ENCODE results near the gene CCDC191.

- TF ChIP-seq EZH2 (IDR thresholded peaks at IDR 0.05; ENCODE audit: low read length): no peak
- no peak for TF ChIP-seq CTCF (optimal IDR thresholded peaks at IDR 0.05 in 1 of 3, IDR thresholded peaks at IDR 0.05 in 1 of 3, conservative IDR thresholded peaks at IDR 0.05 in 1 of 3; ENCODE audit: extremely low read depth in 1 of 3, insufficient read depth in 2 of 3, low read length in 3 of 3)
Measured at GRCh38 chr3:114011059-114011797, 45.1 kb downstream of the CCDC191 start.

All from keratinocyte (primary cell).